Ovary (tissue), 3 donors: ENCODE results near the gene WIPF3.

Experiments used
- CTCF ChIP-seq, 3 donors: fragments of 450-650 bp in 2 of 3; fragments of 200-600 bp in 1 of 3; IDR thresholded peaks; one replicate each; pipeline versions ENCODE4 v1.5.1 to v1.8.0; 2016 to 2022; ENCODE audit warnings: antibody characterized with exemption in 3 of 3, mild to moderate bottlenecking in 1 of 3
- POLR2A ChIP-seq: fragments of 450-650 bp; IDR thresholded peaks from one replicate; pipeline ENCODE4 v1.6.1; 2017; ENCODE audit warnings: antibody characterized with exemption, mild to moderate bottlenecking, moderate library complexity
- donor health status: DM: no; HTN: no; CAD: no.

- TF ChIP-seq POLR2A (no peak), CTCF (IDR thresholded peaks at IDR 0.05) (no peak)
These were observed 152.5 kb downstream of the WIPF3 start for GRCh38 chr7:29958667-29959358.
